Testis (tissue), 2 donors: ENCODE data around the gene VPS18.

Experiments
- CTCF ChIP-seq, 3 experiments: fragments of 450-650 bp in 2 of 3; fragments of 200-600 bp in 1 of 3; sonication (generic) in 1 of 3; IDR thresholded peaks; one replicate each; pipeline ENCODE4 v1.5.1; 2016 to 2019; ENCODE audit warnings: antibody characterized with exemption in 3 of 3, mild to moderate bottlenecking in 2 of 3, moderate library complexity in 1 of 3
- POLR2A ChIP-seq: fragments of 450-650 bp; IDR thresholded peaks from one replicate; pipeline ENCODE4 v1.6.1; 2017; ENCODE audit warnings: antibody characterized with exemption, mild to moderate bottlenecking, moderate library complexity

- no peak for TF ChIP-seq CTCF (IDR thresholded peaks at IDR 0.05)
- no peak for TF ChIP-seq POLR2A
These were observed 23.5 kb upstream of the VPS18 start for GRCh38 chr15:40870716-40871115.
